ENCODE data around the gene SS18L1.

Gene SS18L1

GRCh38 chr20:62216636-62217566 lies 73.3 kb downstream of the SS18L1 start:
- no peak for DNase-seq

- no peak for DNase-seq
These were observed 74.6 kb downstream of the SS18L1 start for GRCh38 chr20:62217913-62218773.

DNA sequence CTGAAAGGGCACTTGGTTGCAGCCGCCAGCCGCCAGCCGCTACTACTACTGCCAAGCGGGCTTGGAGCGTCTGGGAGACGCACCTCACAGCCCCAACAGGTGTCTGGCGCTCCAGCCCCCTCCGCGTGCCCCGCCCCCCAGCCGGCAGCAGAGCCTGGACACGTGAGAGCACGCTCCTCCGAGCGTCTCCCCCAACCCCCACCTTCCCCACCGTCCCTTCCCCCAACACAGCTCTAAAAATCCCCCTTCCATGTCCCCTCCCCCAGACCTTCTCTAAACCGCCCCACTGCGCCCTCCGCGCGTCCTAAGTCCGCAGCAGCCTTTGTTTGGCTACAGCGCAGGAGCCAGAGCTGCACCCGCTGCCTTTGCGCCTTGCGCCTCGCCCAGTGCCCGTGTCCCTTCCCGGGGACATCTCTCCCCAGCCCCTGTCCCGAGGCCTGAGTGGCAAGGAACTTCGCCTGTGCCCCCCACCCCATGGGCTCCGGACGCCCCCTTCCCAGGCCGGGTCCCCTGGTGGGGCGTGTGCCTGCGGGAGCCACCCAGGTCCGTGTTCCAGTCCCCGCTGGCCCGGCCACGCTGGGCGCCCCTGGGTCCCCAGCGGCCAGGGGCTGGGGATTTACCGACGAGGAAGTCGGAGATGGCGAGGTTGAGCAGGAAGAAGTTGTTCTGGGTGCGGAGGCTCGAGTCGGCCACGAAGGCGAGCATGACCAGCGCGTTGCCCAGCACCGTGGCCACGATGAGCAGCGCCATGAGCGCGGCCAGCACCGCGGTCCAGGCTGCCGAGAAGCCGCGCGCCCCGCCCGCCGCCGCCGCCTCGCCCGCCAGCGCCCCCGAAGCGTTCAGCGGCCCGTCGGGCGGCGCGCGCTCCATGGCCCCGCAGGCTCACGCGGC lies 75.8 kb downstream of the SS18L1 start:
- no peak for DNase-seq

DNA sequence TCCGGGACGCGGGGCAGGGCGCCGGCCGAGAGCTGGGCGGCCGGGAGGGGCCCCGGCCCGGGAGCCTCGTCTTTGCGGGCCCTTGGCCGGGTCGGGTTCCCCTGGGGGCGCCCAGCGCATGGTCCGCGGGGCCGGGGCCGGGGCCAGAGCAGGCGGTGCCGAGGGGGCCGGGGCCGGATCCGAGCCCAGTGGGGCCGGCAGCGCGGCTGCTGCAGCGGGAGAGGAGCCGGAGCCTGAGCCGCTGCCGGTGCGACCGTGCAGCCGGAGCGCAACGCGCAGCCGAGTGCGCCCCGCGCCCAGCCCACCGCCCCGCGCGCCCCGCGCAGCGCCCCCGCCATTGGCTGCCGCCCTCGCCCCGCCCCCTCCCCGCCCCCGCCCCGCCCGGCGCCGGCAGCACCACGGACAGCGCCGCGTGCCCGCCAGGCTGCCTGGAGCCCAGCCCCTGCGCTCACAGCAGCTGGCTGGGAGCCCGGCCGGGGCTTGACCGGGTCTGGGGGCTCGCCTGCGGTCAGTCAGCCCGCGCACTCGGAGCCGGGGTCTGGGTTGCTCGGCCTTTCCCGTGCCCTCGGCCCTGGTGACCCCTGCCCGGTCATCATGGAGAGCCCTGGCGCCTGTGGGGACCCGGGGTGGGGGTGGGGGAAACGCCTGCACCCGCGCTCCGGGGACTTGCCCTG lies 76.6 kb downstream of the SS18L1 start, which contains the start of gene HRH3:
Gene HRH3 (minus strand): TSS at position 287 of the 674 bp plus-strand sequence. CDS start 308 bp downstream, outside the sequence.
- peak; percentile 36 for DNase-seq

DNA sequence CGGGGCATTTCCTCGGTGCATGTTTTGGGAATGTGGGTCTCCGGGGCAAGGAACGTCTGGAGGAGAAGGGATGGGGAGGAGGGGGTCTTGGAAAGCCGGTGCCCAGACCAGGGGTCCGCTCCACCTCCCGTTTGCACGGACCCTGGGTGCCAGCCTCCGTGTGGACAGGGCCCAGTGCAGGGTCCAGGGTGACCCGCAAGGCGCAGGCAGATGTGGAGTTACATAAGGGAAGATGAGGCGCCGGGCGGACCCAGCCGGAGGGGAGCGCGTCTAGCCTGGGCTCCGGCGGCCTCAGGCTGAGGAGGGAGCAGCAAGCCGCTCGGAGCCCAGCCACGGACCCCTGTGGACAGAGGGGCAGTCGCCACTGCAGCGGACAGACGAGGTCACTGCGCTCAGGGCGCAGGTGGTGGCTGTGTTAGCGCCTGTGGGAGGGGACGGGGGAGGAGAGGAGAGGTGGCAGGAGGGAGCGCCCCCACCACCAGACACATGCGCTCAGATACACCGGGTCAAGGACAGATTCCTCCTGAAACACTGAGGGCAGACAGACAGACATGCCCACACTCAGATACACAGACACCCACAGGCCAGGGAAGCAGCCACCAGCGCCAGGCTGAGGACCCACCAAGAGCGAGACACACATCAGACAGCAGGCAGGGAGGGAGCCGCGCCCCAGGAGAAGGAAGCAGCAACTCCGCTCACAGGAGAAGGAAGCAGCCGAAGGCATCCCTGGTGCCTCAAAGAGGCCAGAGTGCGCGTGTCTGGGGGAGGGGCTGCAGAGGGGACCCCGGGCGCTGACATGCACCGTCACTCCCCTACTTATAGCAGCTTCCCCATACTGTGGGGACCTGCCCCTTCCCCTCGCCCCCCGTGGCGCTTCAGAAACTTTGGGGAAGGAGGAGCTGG lies 77.3 kb downstream of the SS18L1 start:
- no peak for DNase-seq

GRCh38 chr20:62222266-62222850 lies 78.8 kb downstream of the SS18L1 start:
- no peak for DNase-seq

GRCh38 chr20:62222972-62223371 lies 79.4 kb downstream of the SS18L1 start:
- DNase-seq, result no peak

DNA sequence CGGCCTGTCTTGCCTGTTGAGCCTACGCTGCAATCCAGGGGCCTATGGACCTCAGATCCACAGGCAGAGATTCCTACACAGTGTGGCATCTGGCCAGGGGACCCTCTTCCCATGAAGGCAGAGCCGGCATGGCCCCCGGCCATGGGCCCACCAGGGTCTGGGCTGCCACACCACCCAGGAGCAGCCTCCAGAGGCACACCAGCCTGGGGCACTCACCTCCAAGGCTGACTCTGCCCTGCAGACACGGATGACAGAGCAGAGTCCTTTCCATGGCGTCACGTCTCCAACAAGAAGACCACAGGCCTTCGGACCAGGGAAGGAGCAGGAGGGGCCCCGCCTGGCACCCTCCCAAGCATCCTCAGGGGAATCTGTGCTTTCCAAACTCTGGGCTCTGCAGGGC lies 80.0 kb downstream of the SS18L1 start:
- DNase-seq, result no peak

GRCh38 chr20:62224113-62224855 lies 80.7 kb downstream of the SS18L1 start:
- no peak for DNase-seq

DNA sequence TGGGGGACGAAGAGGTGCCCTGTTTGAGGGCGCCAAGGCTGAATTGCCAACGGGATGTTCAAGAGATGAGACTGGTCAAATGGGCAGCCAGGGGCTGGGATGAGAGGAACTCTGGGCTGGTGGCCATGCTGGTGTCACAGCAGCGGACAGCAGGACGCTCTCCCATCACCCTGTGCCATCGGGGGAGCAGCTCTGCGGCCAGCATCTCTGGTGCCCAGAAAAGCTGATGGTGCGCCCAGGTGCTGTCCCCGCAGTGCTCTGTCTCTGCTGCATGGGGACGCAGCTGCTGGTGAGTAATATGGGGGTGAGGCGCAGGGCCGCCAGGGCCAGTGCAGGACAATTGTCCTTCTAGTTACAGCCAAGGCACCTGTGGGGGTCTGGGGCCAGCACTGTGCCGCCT lies 81.5 kb downstream of the SS18L1 start:
- DNase-seq, result no peak

DNA sequence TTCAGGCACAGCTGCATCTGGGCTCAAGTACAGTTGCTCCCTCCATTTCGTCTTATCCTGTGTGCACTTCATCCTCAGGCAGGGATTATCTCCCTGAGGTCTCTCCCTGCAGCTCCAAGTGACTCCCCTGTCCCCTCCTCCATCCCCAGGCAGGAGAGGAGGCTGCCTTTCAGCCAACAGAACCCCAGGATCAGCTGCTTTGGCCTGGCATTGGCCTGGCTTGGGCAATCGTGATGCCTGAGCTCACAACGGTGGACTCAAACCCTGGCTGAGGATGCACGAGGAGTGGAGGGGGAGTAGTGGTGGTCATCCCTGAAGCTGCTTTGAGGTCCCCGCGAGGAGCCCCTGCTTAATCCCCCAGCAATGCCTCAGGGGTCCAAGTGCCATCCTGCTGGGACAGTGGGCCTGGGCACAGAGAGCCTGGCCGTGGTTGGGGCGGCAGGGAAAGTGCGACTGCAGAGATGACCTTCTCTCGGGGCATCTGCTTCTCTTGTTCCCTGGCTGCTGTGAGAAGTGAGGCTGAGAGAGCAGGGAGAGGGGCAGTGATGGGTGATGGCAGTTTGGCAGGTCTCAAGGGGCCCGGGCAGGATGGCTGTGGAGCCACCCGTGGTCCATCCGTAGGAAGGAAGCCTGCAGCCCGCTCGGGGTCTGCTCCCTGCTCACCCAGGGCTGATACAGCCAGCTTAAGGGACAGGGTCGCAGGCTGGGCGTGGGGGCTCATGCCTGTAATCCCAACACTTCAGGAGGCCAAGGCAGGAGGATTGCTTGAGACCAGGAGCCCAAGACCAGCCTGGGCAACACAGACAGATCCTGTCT lies 82.5 kb downstream of the SS18L1 start:
- no peak for DNase-seq

GRCh38 chr20:62226707-62227590 lies 83.4 kb downstream of the SS18L1 start:
- DNase-seq, result no peak

DNA sequence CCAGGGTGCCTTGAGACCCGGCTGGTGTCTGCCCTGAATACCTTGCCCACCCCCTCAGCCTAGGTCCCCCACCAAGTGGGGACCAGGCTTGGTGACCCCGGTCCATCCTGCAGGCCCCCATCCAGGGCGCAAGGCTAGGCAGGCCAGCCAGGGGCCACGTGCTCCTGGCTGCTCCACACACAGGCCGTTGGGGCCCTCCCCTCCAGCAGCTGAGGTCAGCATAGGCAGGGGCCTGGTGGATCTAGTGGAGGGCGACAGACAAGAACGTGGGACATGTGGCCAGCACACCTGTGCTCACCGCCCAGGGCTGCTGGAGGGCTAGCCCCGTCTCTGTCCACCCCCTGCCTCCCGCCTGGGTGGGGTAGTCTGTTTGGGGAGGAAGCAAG lies 84.0 kb downstream of the SS18L1 start:
- no peak for DNase-seq

- no peak for DNase-seq
These were observed 84.7 kb downstream of the SS18L1 start for GRCh38 chr20:62227977-62228958.

- no peak for DNase-seq
These were observed 85.5 kb downstream of the SS18L1 start for GRCh38 chr20:62228982-62229545.

DNA sequence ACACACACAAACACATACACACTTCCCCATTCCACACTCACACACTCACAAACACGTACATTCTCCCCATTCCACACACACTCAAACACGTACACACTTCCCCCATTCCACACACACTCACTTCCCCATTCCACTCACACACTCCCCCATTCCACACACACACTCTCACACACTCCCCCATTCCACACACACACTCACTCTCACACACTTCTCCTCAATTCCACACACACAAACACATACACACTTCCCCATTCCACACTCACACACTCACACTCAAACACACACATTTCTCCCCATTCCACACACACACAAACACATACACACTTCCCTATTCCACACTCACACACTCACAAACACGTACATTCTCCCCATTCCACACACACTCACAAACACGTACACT lies 86.1 kb downstream of the SS18L1 start:
- no peak for DNase-seq

Measured in activated naive CD4-positive, alpha-beta T cell treated with Interleukin-2 at 50 U/mL for 16 hours (primary cell).